ENCODE data around the gene CTSL.

The CTSL gene

DNA sequence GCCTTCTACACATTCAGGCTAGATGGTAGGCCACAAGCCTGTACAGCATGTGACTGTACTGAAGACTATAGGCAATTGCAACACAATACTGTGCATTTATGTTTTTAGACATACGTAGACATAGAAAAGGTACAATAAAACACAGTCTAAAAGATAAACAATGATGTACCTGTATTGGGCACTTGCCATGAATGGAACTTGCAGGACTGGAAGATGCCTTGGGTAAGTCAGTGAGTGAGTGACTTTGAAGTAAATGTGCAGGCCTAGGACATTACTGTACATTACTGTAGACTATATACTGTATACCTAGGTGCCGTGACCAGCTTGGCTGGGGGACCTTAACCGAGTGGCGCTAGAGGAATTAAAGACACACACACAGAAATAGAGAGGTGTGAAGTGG is 53.1 kb downstream of the CTSL start:
- no peak overlapping the region for H3K27ac ChIP-seq (ENCODE audit: low read length)
- ATAC-seq (ENCODE audit: insufficient read depth, low read depth) (no peak), DNase-seq (no peak)
- no peak overlapping the region for H2AFZ ChIP-seq (ENCODE audit: low read depth, low read length)
- H3K4me1 ChIP-seq (ENCODE audit: insufficient read depth, low read length), result no peaks in the 10 kb centered on the region
- no peak for TF ChIP-seq EZH2 (IDR thresholded peaks at IDR 0.05; ENCODE audit: borderline replicate concordance, low read depth, low read length, severe bottlenecking)
- TF ChIP-seq, protein P1, sequence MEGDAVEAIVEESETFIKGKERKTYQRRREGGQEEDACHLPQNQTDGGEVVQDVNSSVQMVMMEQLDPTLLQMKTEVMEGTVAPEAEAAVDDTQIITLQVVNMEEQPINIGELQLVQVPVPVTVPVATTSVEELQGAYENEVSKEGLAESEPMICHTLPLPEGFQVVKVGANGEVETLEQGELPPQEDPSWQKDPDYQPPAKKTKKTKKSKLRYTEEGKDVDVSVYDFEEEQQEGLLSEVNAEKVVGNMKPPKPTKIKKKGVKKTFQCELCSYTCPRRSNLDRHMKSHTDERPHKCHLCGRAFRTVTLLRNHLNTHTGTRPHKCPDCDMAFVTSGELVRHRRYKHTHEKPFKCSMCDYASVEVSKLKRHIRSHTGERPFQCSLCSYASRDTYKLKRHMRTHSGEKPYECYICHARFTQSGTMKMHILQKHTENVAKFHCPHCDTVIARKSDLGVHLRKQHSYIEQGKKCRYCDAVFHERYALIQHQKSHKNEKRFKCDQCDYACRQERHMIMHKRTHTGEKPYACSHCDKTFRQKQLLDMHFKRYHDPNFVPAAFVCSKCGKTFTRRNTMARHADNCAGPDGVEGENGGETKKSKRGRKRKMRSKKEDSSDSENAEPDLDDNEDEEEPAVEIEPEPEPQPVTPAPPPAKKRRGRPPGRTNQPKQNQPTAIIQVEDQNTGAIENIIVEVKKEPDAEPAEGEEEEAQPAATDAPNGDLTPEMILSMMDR (IDR thresholded peaks at IDR 0.05; ENCODE audit: borderline replicate concordance, extremely low read depth, low read length, poor library complexity, severe bottlenecking), result no peak
- H3K4me2 ChIP-seq (ENCODE audit: insufficient read depth, low read length), result no peak overlapping the region
- H3K9me3 ChIP-seq (ENCODE audit: insufficient read depth, low read length, severe bottlenecking), result no peaks in the 10 kb centered on the region
- H3K36me3 ChIP-seq (ENCODE audit: insufficient read depth, low read length), result no peaks in the 10 kb centered on the region
- no peak overlapping the region for H3K9ac ChIP-seq (ENCODE audit: low read depth, low read length)
- H3K79me2 ChIP-seq (ENCODE audit: insufficient read depth, low read length), result no peaks in the 10 kb centered on the region
- no peaks in the 10 kb centered on the region for H4K20me1 ChIP-seq (ENCODE audit: insufficient read depth, low read length)
- no peaks in the 10 kb centered on the region for H3K27me3 ChIP-seq (ENCODE audit: insufficient read depth, low read length, poor library complexity)
- H3K4me3 ChIP-seq (ENCODE audit: low read depth in 1 of 2, low read length in 2 of 2), result no peak overlapping the region

All from DND-41 (cell line).